Astrocyte (in vitro differentiated cells and primary cell): ENCODE measurements around the gene SLC24A4. TPM values are rescaled to one million over a fixed set of nuclear protein-coding genes. Genes with fewer than 3 reads are reported as not detected.

Experiments used
- DNase-seq: peaks from one replicate; pipeline ENCODE4 v3.0.0-alpha.2; 2010; ENCODE audit warnings: low read depth
- FAIRE-seq: peaks from 2 replicates; lab custom pipeline; 2011; peaks lifted over from hg19 to GRCh38; lab: Jason Lieb, UNC
- H2AFZ ChIP-seq: 2 replicates; pipeline ENCODE4 v1.6.0; 2012; ENCODE audit warnings: low read depth, low read length, inconsistent platforms
- H3K27ac ChIP-seq: 2 replicates; pipeline ENCODE4 v1.5.1; 2011; ENCODE audit warnings: low read depth, low read length, inconsistent platforms
- H3K27me3 ChIP-seq: 2 replicates; pipeline ENCODE4 v1.6.0; 2011; ENCODE audit warnings: low read length, inconsistent platforms; ENCODE audit not compliant: insufficient read depth
- H3K36me3 ChIP-seq: 2 replicates; pipeline ENCODE4 v1.5.1; 2011; ENCODE audit warnings: low read length, inconsistent platforms; ENCODE audit not compliant: insufficient read depth
- H3K4me1 ChIP-seq: 2 replicates; pipeline ENCODE4 v1.5.1; 2011; ENCODE audit warnings: low read length, inconsistent platforms; ENCODE audit not compliant: insufficient read depth
- H3K4me2 ChIP-seq: 2 replicates; pipeline ENCODE4 v1.6.0; 2012; ENCODE audit warnings: low read length, inconsistent platforms
- H3K4me3 ChIP-seq: 2 replicates; pipeline ENCODE4 v1.5.1; 2011; ENCODE audit warnings: low read depth, mild to moderate bottlenecking, low read length, inconsistent platforms; ENCODE audit not compliant: insufficient read depth
- H3K79me2 ChIP-seq: 2 replicates; pipeline ENCODE4 v1.6.0; 2012; ENCODE audit warnings: mild to moderate bottlenecking, low read length, inconsistent platforms; ENCODE audit not compliant: insufficient read depth
- H3K9ac ChIP-seq: 2 replicates; pipeline ENCODE4 v1.6.0; 2012; ENCODE audit warnings: mild to moderate bottlenecking, low read length, inconsistent platforms
- H3K9me3 ChIP-seq: 2 replicates; pipeline ENCODE4 v1.5.1; 2012; ENCODE audit warnings: low read depth, mild to moderate bottlenecking, low read length, inconsistent platforms; ENCODE audit not compliant: insufficient read depth
- H4K20me1 ChIP-seq: 2 replicates; pipeline ENCODE4 v1.6.0; 2012; ENCODE audit warnings: low read length, inconsistent platforms; ENCODE audit not compliant: insufficient read depth
- H3K27ac Mint-ChIP-seq: one replicate; pipeline ENCODE4 v1.8.0; 2021; ENCODE audit warnings: mild to moderate bottlenecking, mixed read lengths; ENCODE audit not compliant: unreplicated experiment
- H3K27me3 Mint-ChIP-seq: one replicate; pipeline ENCODE4 v1.8.0; 2021; ENCODE audit warnings: low read depth, mixed read lengths; ENCODE audit not compliant: unreplicated experiment
- H3K36me3 Mint-ChIP-seq: one replicate; pipeline ENCODE4 v1.8.0; 2021; ENCODE audit warnings: low read depth, mixed read lengths; ENCODE audit not compliant: unreplicated experiment
- H3K4me1 Mint-ChIP-seq: one replicate; pipeline ENCODE4 v1.8.0; 2021; ENCODE audit warnings: low read depth, mixed read lengths; ENCODE audit not compliant: unreplicated experiment
- H3K4me3 Mint-ChIP-seq: one replicate; pipeline ENCODE4 v1.8.0; 2021; ENCODE audit warnings: mild to moderate bottlenecking, moderate library complexity, mixed read lengths; ENCODE audit not compliant: unreplicated experiment
- H3K9me3 Mint-ChIP-seq: one replicate; pipeline ENCODE4 v1.8.0; 2021; ENCODE audit warnings: mild to moderate bottlenecking, mixed read lengths; ENCODE audit not compliant: unreplicated experiment
- EZH2 ChIP-seq: IDR thresholded peaks from 2 replicates; pipeline ENCODE4 v1.6.1; 2012; ENCODE audit warnings: mild to moderate bottlenecking, low read length, inconsistent platforms; ENCODE audit not compliant: insufficient read depth
- total RNA-seq: library from RNA; stranded (reverse); gene quantifications from 2 replicates; pipeline ENCODE4 v1.2.1, GENCODE V29; 2021
- TF ChIP-seq, protein P1 (sequence below): IDR thresholded peaks from 2 replicates; pipeline ENCODE4 v1.5.1; 2011; ENCODE audit warnings: low read depth, mild to moderate bottlenecking, inconsistent platforms, low read length, moderate library complexity; ENCODE audit not compliant: insufficient read depth

SLC24A4 gene
- total RNA-seq, 1 donor from 2014 or later = not detected

DNA sequence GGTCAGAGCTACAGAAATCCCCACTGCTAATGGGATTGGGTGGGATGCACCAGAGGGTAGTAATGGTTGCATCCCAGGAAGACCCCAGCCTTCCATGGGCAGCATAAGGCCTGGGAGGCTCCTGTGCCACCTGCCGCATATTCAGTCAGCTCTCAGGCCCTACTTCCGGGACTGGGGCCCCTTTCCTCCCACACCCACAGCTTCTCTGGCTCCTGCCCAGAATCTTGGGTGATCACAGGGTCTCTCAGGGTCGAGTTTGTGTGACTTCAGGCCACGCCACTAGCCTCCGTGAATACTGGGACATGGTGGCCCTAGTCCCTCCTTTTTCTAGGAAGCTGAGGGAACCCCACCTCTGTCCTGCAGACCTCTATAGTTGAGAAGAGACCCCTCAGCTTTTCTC lies 123.8 kb downstream of the SLC24A4 start:
- Mint-ChIP-seq H3K27me3 (peaks cover 9% of the 10 kb centered on the region), H3K9me3 (peaks cover 1% of the 10 kb centered on the region), H3K36me3 (no peaks in the 10 kb centered on the region), H3K27ac (no peak overlapping the region), H3K4me1 (peaks cover 7% of the 10 kb centered on the region), H3K4me3 (no peak overlapping the region)
- no peaks in the 10 kb centered on the region for H4K20me1 ChIP-seq
- H3K9ac ChIP-seq = no peak overlapping the region
- no peak overlapping the region for H3K4me2 ChIP-seq
- no peak for DNase-seq
- no peak overlapping the region for H3K27ac ChIP-seq
- H3K4me1 ChIP-seq = peaks cover 6% of the 10 kb centered on the region
- H3K36me3 ChIP-seq = no peaks in the 10 kb centered on the region
- H3K9me3 ChIP-seq = no peaks in the 10 kb centered on the region
- TF ChIP-seq EZH2 = no peak
- TF ChIP-seq, protein P1, sequence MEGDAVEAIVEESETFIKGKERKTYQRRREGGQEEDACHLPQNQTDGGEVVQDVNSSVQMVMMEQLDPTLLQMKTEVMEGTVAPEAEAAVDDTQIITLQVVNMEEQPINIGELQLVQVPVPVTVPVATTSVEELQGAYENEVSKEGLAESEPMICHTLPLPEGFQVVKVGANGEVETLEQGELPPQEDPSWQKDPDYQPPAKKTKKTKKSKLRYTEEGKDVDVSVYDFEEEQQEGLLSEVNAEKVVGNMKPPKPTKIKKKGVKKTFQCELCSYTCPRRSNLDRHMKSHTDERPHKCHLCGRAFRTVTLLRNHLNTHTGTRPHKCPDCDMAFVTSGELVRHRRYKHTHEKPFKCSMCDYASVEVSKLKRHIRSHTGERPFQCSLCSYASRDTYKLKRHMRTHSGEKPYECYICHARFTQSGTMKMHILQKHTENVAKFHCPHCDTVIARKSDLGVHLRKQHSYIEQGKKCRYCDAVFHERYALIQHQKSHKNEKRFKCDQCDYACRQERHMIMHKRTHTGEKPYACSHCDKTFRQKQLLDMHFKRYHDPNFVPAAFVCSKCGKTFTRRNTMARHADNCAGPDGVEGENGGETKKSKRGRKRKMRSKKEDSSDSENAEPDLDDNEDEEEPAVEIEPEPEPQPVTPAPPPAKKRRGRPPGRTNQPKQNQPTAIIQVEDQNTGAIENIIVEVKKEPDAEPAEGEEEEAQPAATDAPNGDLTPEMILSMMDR = no peak
- H2AFZ ChIP-seq = no peak overlapping the region
- no peaks in the 10 kb centered on the region for H3K27me3 ChIP-seq
- no peaks in the 10 kb centered on the region for H3K79me2 ChIP-seq
- no peak for FAIRE-seq
- no peak overlapping the region for H3K4me3 ChIP-seq

DNA sequence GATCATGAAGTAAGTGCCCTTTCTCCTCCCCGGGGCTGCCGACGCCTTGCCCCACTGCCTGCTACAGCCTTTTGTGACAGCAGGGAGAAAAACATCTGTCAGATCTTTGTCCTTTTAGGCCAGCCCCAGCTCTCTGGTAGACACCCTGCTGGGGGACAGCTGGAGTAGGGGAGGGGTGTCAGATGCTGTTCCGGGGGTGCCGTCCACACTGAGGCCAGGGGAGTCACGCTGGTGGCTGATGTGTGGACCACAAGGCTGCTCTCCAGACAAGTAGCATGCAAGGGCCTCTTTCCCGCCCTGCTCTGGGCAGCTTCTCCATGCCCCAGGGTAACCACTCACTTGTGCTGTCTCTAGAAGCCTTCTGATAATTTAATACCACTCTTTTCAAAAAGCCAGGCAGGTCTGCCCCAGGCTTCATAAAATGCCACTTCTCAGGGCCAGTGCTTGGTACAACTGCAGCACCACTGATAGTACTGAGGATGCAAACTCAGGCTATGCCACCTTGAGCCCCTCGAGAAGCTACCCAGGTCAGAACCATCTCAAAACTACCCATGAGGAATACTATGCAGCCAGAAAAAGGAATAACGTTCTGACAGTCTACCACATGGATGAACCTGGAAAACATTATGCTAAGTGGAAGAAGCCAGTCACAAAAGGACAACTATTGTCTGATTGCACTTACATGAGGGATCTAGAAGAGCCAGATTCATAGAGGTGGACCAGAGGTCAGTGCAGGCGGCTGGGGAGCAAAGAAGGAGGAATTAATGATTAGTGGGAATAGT lies 124.6 kb downstream of the SLC24A4 start:
- peaks cover 7% of the 10 kb centered on the region for H3K27me3 Mint-ChIP-seq
- H3K9me3 Mint-ChIP-seq = peaks cover 1% of the 10 kb centered on the region
- H3K4me1 Mint-ChIP-seq = peaks cover 7% of the 10 kb centered on the region

More for the DNA sequence above, 124.6 kb downstream of the SLC24A4 start:
- no peak for DNase-seq
- Histone ChIP-seq H2AFZ (no peak overlapping the region), H3K27me3 (no peaks in the 10 kb centered on the region), H3K4me1 (peaks cover 6% of the 10 kb centered on the region), H3K36me3 (no peaks in the 10 kb centered on the region), H3K79me2 (no peaks in the 10 kb centered on the region), H3K4me3 (no peak overlapping the region), H3K9ac (no peak overlapping the region), H3K9me3 (no peaks in the 10 kb centered on the region), H3K27ac (no peak overlapping the region), H3K4me2 (no peak overlapping the region), H4K20me1 (no peaks in the 10 kb centered on the region)
- Mint-ChIP-seq H3K36me3 (no peaks in the 10 kb centered on the region), H3K27ac (peak overlapping the region; percentile 18), H3K4me3 (no peak overlapping the region)
- TF ChIP-seq EZH2 = no peak
- TF ChIP-seq, protein P1 = no peak
- no peak for FAIRE-seq
